ENCODE measurements around the gene HELB.

DNA sequence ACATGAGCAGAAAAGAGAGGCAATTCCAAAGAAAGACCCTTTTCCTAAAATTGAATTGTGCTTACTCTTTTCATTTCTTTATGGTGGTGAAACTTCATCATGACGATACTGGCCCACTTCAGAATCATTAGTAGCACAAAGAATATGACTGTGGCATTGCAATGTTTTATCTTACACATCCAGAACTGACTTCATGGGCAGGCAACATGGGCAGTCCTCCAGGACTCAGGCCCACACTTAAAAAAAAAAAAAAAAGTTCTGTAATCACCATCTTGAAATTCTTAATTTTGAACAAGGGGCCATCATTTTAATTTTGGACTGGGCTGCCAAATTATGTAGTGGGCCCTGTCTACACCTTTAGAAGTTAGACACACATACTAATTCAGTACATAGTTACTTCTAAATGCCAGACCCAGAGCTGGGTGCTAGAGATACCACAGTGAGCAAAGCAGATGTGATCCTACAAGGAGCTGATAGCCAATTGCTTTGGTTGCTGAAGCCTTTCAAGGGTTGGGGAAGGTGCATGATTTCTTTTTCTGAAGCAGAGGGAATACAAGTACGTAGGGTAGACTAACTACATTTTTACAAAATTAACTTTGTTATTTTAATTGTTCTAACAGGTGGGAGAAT lies 35.2 kb downstream of the HELB start:
- TF ChIP-seq, protein P1, sequence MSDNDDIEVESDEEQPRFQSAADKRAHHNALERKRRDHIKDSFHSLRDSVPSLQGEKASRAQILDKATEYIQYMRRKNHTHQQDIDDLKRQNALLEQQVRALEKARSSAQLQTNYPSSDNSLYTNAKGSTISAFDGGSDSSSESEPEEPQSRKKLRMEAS (IDR thresholded peaks at IDR 0.05): no peak
- TF ChIP-seq ATF3 (IDR thresholded peaks at IDR 0.05) (no peak), GABPA (IDR thresholded peaks at IDR 0.05 in 1 of 2, conservative IDR thresholded peaks at IDR 0.05 in 1 of 2) (no peak), REST (IDR thresholded peaks at IDR 0.05) (no peak), FOXA2 (IDR thresholded peaks at IDR 0.05) (no peak), RAD21 (IDR thresholded peaks at IDR 0.05) (no peak), FOXA1 (IDR thresholded peaks at IDR 0.05) (no peak), TAF1 (conservative IDR thresholded peaks at IDR 0.05) (no peak)
- TF ChIP-seq, protein P2, sequence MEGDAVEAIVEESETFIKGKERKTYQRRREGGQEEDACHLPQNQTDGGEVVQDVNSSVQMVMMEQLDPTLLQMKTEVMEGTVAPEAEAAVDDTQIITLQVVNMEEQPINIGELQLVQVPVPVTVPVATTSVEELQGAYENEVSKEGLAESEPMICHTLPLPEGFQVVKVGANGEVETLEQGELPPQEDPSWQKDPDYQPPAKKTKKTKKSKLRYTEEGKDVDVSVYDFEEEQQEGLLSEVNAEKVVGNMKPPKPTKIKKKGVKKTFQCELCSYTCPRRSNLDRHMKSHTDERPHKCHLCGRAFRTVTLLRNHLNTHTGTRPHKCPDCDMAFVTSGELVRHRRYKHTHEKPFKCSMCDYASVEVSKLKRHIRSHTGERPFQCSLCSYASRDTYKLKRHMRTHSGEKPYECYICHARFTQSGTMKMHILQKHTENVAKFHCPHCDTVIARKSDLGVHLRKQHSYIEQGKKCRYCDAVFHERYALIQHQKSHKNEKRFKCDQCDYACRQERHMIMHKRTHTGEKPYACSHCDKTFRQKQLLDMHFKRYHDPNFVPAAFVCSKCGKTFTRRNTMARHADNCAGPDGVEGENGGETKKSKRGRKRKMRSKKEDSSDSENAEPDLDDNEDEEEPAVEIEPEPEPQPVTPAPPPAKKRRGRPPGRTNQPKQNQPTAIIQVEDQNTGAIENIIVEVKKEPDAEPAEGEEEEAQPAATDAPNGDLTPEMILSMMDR (IDR thresholded peaks at IDR 0.05; ENCODE audit: low read depth, low read length, missing input control): no peak
